ENCODE data around the gene ADGRG7. TPM values are rescaled to one million over a fixed set of nuclear protein-coding genes. Genes with fewer than 3 reads are reported as not detected.

The ADGRG7 gene
- total RNA-seq, 2 experiments from 2014 or later = not detected

DNA sequence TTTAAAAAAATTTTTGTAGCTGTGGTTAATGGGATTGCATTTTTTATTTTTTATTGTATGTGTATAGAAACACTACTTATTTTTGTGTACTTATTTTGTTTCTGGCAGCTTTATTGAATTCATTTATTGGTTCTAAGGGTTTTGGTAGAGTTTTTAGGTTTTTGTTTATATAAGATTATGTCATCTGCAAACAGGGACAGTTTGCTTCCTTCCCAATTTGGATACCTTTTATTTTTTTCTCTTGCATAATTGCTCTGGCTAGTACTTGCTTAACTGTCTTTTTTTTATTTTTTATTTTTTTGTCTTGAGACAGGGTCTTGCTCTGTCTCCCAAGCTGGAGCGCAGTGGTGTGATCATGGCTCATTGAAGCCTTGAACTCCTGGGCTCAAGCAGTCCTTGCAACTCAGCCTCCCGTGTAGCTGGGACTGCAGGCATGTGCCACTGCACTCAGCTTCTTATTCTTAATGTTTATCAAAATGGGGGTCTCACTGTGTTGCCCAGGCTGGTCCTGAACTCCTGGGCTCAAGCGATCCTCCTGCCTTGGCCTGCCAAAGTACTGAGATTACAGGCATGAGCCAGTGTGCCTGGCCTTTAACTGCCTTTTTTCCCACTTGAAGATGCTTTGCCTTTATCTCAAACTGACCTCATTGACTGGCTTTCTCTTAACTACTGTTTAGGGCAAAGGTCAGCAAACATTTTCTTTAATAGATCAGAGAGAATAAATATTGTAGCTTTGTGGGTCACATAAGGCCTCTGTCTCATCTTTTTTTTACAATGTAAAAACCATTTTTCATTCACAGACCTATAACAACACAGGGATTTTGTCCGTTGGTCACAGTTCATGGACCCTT lies 108.5 kb downstream of the ADGRG7 start:
- peaks cover 33% of the 10 kb centered on the region for H3K4me1 Mint-ChIP-seq
- no peak for DNase-seq
- ChIA-PET POLR2A (interaction anchor here (0.6 kb wide), 1 partner anchor 8 kb away, joined by 3 read pairs; no protein-coding TSS in a partner anchor), CTCF (interaction anchor here (1.2 kb wide), 2 partner anchors 8 to 16 kb away, joined by 3 read pairs; no protein-coding TSS in a partner anchor)
- H3K9me3 Mint-ChIP-seq = no peaks in the 10 kb centered on the region
- H3K27me3 Mint-ChIP-seq = no peaks in the 10 kb centered on the region
- peaks cover 68% of the 10 kb centered on the region for H3K36me3 Mint-ChIP-seq (ENCODE audit: low read depth)
- no peak overlapping the region for H3K27ac Mint-ChIP-seq
- H3K4me3 Mint-ChIP-seq = no peak overlapping the region

DNA sequence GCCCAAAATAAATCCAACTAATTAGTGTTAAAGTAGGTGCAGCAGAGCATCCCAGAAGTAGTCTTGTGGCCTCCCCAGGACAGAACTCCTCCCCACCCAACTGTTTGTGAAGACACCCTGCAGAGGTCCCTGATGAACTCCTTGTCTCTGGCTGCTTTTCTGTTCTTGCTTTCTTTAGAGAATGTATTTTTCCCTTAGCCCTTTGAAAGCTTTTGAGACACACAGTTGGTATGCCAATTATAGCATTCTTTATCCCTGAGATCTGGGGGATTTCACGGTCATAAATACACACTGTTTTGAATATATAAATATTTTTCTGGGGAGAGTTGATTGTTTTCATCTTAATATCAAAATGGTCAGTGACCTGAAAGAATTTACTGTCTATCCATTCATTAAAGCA lies 109.7 kb downstream of the ADGRG7 start:
- Mint-ChIP-seq H3K36me3 (ENCODE audit: low read depth) (peaks cover 64% of the 10 kb centered on the region), H3K4me1 (peaks cover 25% of the 10 kb centered on the region), H3K4me3 (no peak overlapping the region), H3K9me3 (no peaks in the 10 kb centered on the region), H3K27ac (no peak overlapping the region), H3K27me3 (no peaks in the 10 kb centered on the region)
- ChIA-PET CTCF (no interaction called here), POLR2A (no interaction called here)
- DNase-seq = no peak

DNA sequence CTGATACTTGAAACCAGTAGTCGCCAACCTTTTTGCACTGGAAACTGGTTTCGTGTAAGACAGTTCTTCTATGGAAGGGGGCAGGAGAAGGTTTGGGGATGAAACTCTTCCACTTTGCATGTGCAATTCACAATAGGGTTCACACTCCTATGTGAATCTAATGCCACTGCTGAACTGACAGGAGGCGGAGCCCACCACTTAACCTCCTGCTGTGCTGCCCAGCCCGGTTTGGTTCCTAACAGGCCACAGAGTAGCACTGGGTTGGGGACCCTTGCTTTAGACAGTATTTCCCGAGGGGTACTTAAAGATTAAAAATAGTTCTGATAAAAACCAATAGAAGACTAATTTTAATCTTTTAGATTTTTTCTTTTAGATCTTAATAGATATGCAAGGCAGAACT lies 111.0 kb downstream of the ADGRG7 start:
- H3K9me3 Mint-ChIP-seq = no peaks in the 10 kb centered on the region
- H3K4me3 Mint-ChIP-seq = no peak overlapping the region
- no peak overlapping the region for H3K27ac Mint-ChIP-seq
- POLR2A ChIA-PET = no interaction called here
- no peaks in the 10 kb centered on the region for H3K27me3 Mint-ChIP-seq
- DNase-seq = no peak
- peaks cover 61% of the 10 kb centered on the region for H3K36me3 Mint-ChIP-seq (ENCODE audit: low read depth)
- CTCF ChIA-PET = no interaction called here
- H3K4me1 Mint-ChIP-seq = peaks cover 18% of the 10 kb centered on the region

DNA sequence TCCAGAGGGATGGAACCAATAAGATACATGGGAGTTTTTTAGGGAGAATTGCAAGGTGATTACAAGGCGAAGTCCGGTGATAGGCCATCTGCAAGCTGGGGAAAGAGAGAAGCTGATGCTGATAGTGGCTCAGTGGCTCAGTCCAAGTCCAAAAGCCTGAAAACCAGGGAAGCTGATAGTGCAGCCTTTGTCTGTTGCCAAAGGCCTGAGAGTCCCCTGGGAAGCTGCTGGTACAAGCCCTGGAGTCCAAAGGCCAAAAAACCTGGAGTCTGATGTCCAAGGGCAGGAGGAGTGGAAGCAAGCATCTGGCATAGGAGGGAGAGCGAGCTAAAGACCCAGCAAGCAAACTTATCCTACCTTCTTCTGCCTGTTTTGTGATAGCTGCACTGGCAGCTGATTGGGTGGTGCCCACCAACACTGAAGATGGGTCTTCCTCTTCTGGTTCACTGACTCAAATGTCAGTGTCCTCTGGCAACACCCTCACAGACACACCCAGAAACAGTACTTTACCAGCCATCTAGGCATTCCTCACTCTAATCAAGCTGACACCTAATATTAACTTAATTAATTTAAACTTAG lies 116.6 kb downstream of the ADGRG7 start:
- Mint-ChIP-seq H3K36me3 (ENCODE audit: low read depth) (peaks cover 53% of the 10 kb centered on the region), H3K27me3 (no peaks in the 10 kb centered on the region), H3K4me3 (no peak overlapping the region), H3K9me3 (no peaks in the 10 kb centered on the region), H3K27ac (no peak overlapping the region), H3K4me1 (peaks cover 18% of the 10 kb centered on the region)
- ChIA-PET CTCF (interaction anchor here (0.8 to 1.7 kb wide), 6 partner anchors 9 to 22 kb away, joined by 3 to 4 read pairs (median 3); partner anchors contain the start of gene TFG), POLR2A (no interaction called here)
- DNase-seq = no peak

DNA sequence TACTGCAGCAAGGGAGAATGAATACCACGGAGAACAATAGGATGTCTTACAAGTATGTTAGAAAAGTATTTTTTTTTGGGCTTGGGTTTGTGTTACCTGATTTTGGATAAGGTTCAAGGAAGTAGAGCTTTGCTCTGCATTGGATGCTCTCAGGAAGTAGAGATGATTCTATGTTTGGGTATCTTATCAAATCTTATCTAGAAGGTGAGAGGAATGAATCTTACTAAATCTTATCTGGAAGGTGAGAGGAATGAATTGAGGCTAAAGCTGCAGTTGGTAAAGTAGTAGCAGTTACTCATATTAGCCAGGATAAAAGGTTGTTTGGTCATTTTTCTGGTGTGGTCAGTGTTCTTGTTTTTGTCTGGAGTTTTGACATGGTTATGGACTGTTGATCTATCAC lies 117.3 kb downstream of the ADGRG7 start:
- peaks cover 49% of the 10 kb centered on the region for H3K36me3 Mint-ChIP-seq (ENCODE audit: low read depth)
- no peak for DNase-seq
- H3K4me1 Mint-ChIP-seq = peaks cover 18% of the 10 kb centered on the region
- CTCF ChIA-PET = interaction anchor here (0.5 to 1.7 kb wide), 6 partner anchors 9 to 81 kb away, joined by 3 to 4 read pairs (median 3); partner anchors contain the start of gene TFG
- no peaks in the 10 kb centered on the region for H3K9me3 Mint-ChIP-seq
- no peak overlapping the region for H3K4me3 Mint-ChIP-seq
- H3K27ac Mint-ChIP-seq = no peak overlapping the region
- POLR2A ChIA-PET = no interaction called here
- no peaks in the 10 kb centered on the region for H3K27me3 Mint-ChIP-seq

DNA sequence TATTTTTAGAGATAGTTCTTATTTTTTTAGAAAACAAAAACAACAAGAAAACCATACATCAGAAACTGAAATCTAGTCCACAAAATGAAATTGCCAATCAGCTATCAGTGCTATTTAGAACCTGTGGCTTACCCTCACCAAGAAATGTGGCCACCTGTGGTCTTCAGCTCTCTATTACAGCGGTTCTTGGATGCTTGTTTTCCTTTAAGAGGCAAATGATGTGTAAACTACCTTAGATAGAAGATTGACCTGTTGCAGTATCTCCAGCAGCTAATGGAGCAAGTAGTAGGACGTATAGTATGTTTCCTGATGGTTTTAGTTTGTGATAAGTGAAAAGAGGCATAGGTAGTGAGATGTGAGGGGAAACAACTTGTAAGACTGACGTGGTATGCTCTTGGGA lies 121.1 kb downstream of the ADGRG7 start:
- no peak for DNase-seq
- Mint-ChIP-seq H3K4me1 (peaks cover 21% of the 10 kb centered on the region), H3K27ac (no peak overlapping the region), H3K4me3 (no peak overlapping the region), H3K36me3 (ENCODE audit: low read depth) (peaks cover 40% of the 10 kb centered on the region), H3K27me3 (no peaks in the 10 kb centered on the region), H3K9me3 (no peaks in the 10 kb centered on the region)
- CTCF ChIA-PET = interaction anchor here (0.7 to 2.7 kb wide), 3 partner anchors 20 to 474 kb away, joined by 3 to 10 read pairs (median 3); no protein-coding TSS in a partner anchor
- POLR2A ChIA-PET = no interaction called here

- H3K4me3 Mint-ChIP-seq = no peak overlapping the region
- H3K4me1 Mint-ChIP-seq = peaks cover 7% of the 10 kb centered on the region
- H3K27ac Mint-ChIP-seq = no peak overlapping the region
- CTCF ChIA-PET = interaction anchor here (0.6 to 2.7 kb wide), 2 partner anchors 22 to 356 kb away, joined by 3 to 10 read pairs; no protein-coding TSS in a partner anchor
- H3K9me3 Mint-ChIP-seq = no peaks in the 10 kb centered on the region
- peaks cover 41% of the 10 kb centered on the region for H3K36me3 Mint-ChIP-seq (ENCODE audit: low read depth)
- POLR2A ChIA-PET = no interaction called here
- DNase-seq = no peak
- no peaks in the 10 kb centered on the region for H3K27me3 Mint-ChIP-seq
These were observed 123.0 kb downstream of the ADGRG7 start for GRCh38 chr3:100732435-100732834.

DNA sequence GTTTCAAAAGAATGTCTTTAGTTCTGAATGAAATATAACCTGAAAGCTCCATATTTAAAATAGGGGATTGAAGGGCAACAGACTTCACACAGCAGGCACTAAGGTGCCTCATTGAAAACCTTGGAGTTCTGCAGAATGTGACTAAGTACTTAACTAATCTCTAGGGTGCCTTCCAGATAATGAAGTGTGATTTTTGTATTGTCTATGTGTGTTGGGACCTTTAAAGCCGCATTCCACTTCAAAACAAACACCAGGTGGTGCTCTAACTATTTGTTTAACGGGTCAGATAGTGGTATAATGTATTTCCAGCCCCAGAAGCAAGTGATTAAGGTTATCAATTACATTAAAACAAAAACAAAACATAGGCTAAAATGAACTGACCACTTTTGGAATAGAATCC lies 127.9 kb downstream of the ADGRG7 start:
- ChIA-PET CTCF (no interaction called here), POLR2A (no interaction called here)
- no peak for DNase-seq
- Mint-ChIP-seq H3K9me3 (no peaks in the 10 kb centered on the region), H3K4me3 (no peak overlapping the region), H3K27me3 (no peaks in the 10 kb centered on the region), H3K4me1 (peaks cover 3% of the 10 kb centered on the region), H3K27ac (no peak overlapping the region), H3K36me3 (ENCODE audit: low read depth) (peaks cover 36% of the 10 kb centered on the region)

DNA sequence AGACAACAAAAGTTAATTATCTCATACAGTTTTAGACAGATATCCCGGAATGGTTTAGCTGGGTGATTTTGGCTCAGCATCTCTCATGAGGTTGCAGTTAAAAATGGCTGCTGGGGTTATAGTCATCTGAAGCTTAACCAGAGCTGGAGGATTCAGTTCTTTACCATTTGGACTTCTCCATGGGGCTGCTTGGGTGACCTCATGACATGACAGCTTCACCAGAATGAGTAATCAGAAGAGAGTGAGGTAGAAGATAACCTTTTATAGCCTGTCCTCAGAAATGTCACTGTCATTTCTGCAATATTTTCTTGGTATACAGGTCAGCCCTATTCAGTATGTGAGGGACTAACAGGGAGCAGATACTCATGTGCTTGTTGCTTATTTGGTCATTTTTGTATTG lies 130.8 kb downstream of the ADGRG7 start:
- no peak for DNase-seq
- peaks cover 40% of the 10 kb centered on the region for H3K36me3 Mint-ChIP-seq (ENCODE audit: low read depth)
- no peaks in the 10 kb centered on the region for H3K9me3 Mint-ChIP-seq
- H3K4me3 Mint-ChIP-seq = no peak overlapping the region
- POLR2A ChIA-PET = no interaction called here
- CTCF ChIA-PET = no interaction called here
- no peaks in the 10 kb centered on the region for H3K27me3 Mint-ChIP-seq
- H3K27ac Mint-ChIP-seq = no peak overlapping the region
- no peaks in the 10 kb centered on the region for H3K4me1 Mint-ChIP-seq

GRCh38 chr3:100743535-100743934 lies 134.1 kb downstream of the ADGRG7 start:
- ChIA-PET CTCF (interaction anchor here (1.0 to 1.4 kb wide), 3 partner anchors 15 to 33 kb away, joined by 3 to 5 read pairs (median 3); no protein-coding TSS in a partner anchor), POLR2A (interaction anchor here (0.6 kb wide), 1 partner anchor 35 kb away, joined by 5 read pairs; no protein-coding TSS in a partner anchor)
- Mint-ChIP-seq H3K9me3 (no peaks in the 10 kb centered on the region), H3K36me3 (ENCODE audit: low read depth) (peaks cover 42% of the 10 kb centered on the region), H3K27ac (peak overlapping the region; percentile 50), H3K27me3 (no peaks in the 10 kb centered on the region), H3K4me1 (no peaks in the 10 kb centered on the region), H3K4me3 (no peak overlapping the region)
- no peak for DNase-seq

- no peaks in the 10 kb centered on the region for H3K9me3 Mint-ChIP-seq
- peaks cover 47% of the 10 kb centered on the region for H3K36me3 Mint-ChIP-seq (ENCODE audit: low read depth)
- no peaks in the 10 kb centered on the region for H3K27me3 Mint-ChIP-seq
- ChIA-PET POLR2A (no interaction called here), CTCF (interaction anchor here (1.0 to 2.2 kb wide), 2 partner anchors 34 to 278 kb away, joined by 3 to 5 read pairs; no protein-coding TSS in a partner anchor)
- no peak for DNase-seq
- no peak overlapping the region for H3K27ac Mint-ChIP-seq
- no peaks in the 10 kb centered on the region for H3K4me1 Mint-ChIP-seq
- H3K4me3 Mint-ChIP-seq = no peak overlapping the region
These were observed 135.3 kb downstream of the ADGRG7 start for GRCh38 chr3:100744671-100745070.
